Fibroblast of the conjunctiva (primary cell): ENCODE measurements around the gene SUN1.
"Not testable (repeated sequence)": the region's sequence is repeated elsewhere in the genome, so short reads cannot be mapped to it uniquely, and the experiment has no call there.

ENCODE experiments used
- DNase-seq: peaks from one replicate; pipeline ENCODE4 v3.0.0-alpha.2; 2010; ENCODE audit warnings: low read depth

The SUN1 gene

GRCh38 chr7:832167-832967, at the start of gene SUN1:
SUN1 (plus strand) TSS chr7:832476; CDS start chr7:832525, 49 bp downstream.
- DNase-seq: peak; percentile 40

- no peak for DNase-seq
Observed at GRCh38 chr7:782718-783449, 49.4 kb upstream of the SUN1 start.

GRCh38 chr7:783556-784490, 48.5 kb upstream of the SUN1 start:
- DNase-seq: no peak

GRCh38 chr7:784971-785370, 47.3 kb upstream of the SUN1 start:
- no peak for DNase-seq

- no peak for DNase-seq
Observed at GRCh38 chr7:785416-785815, 46.9 kb upstream of the SUN1 start.

GRCh38 chr7:786472-787255, 45.6 kb upstream of the SUN1 start:
- DNase-seq: no peak

- DNase-seq: no peak
Observed at GRCh38 chr7:787332-788240, 44.7 kb upstream of the SUN1 start.

GRCh38 chr7:791519-791918, 40.8 kb upstream of the SUN1 start:
- DNase-seq: no peak

GRCh38 chr7:794207-794606, 38.1 kb upstream of the SUN1 start:
- DNase-seq: no peak

GRCh38 chr7:794671-795329, 37.5 kb upstream of the SUN1 start:
- DNase-seq: no peak

- not testable (repeated sequence) for DNase-seq
Observed at GRCh38 chr7:796434-797169, 35.7 kb upstream of the SUN1 start.

GRCh38 chr7:798921-799470, 33.3 kb upstream of the SUN1 start:
- no peak for DNase-seq

GRCh38 chr7:800692-801091, 31.6 kb upstream of the SUN1 start:
- DNase-seq: no peak

GRCh38 chr7:801351-801750, 30.9 kb upstream of the SUN1 start:
- DNase-seq: not testable (repeated sequence)

GRCh38 chr7:801940-802381, 30.3 kb upstream of the SUN1 start:
- DNase-seq: no peak

- no peak for DNase-seq
Observed at GRCh38 chr7:802500-803242, 29.6 kb upstream of the SUN1 start.

GRCh38 chr7:803243-803635, 29.0 kb upstream of the SUN1 start:
- DNase-seq: no peak

GRCh38 chr7:803796-804195, 28.5 kb upstream of the SUN1 start:
- not testable (repeated sequence) for DNase-seq
